C4-2B (cell line): ENCODE measurements around the gene PTPN12.

ENCODE experiments used
- CTCF ChIP-seq: fragments of 450-650 bp; conservative IDR thresholded peaks from 2 replicates; pipeline ENCODE4 v1.5.1; 2017; ENCODE audit warnings: mild to moderate bottlenecking
- ZFX ChIP-seq: fragments of 450-650 bp; IDR thresholded peaks from 2 replicates; pipeline ENCODE4 v1.6.1; 2017

GRCh38 chr7:77569514-77570232 is 32.6 kb downstream of the PTPN12 start:
- TF ChIP-seq ZFX: no peak
- TF ChIP-seq CTCF: no peak
